HG02973 (cell line): ENCODE data around the gene FAM43A.

ENCODE experiments used
- ATAC-seq: cut with Tn5 transposase; IDR thresholded peaks from one replicate; pipeline ENCODE4 v1.9.1; 2021; ENCODE audit warnings: moderate library complexity; ENCODE audit not compliant: unreplicated experiment

Gene FAM43A

DNA sequence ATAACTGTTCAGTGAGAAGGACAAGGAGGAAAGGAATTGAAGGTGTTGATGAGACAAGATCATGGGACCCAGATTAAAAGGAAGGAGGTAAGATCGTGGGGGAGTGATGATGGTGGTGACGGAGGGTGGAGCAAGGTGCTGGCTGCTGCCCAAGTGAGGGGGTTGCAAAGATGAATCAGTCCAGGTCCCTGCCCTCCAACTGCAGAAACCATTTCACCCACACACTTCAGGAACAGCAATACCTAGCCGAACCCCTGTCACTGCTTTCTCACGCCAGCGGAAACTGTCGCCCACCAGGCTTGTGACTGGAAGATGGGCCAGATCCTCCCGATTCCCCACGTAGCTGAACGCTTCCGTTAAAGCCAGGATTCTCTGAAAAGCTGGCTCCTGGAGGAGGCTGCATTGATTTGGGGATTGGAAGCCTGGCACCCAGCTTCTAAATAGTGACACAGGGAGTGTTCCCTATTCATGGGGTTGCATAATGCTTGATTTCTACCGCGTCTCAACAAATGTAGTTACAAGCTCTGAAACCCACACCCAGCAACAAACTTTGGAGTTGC lies 10.5 kb upstream of the FAM43A start:
- no peak for ATAC-seq

DNA sequence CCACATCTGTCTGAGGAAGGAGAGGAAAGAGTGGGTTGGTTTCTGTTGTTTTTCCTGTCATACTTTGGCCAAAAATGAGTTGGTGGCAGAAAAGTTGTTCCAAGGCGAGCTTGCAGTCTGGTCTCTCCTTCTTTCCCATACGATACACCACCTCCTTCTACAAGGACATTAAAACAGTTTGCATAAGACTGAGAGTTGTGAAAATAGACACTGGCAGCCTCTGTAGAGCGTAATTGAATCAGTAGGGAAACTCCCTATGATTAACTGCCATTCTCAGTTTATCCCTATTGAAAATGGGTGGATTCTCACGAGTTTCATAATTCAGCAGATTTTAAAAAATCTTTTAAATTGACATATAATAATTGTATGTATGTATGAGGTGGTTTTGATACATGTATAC lies 10.0 kb upstream of the FAM43A start:
- no peak for ATAC-seq

GRCh38 chr3:194676471-194676870 lies 9.2 kb upstream of the FAM43A start:
- no peak for ATAC-seq

DNA sequence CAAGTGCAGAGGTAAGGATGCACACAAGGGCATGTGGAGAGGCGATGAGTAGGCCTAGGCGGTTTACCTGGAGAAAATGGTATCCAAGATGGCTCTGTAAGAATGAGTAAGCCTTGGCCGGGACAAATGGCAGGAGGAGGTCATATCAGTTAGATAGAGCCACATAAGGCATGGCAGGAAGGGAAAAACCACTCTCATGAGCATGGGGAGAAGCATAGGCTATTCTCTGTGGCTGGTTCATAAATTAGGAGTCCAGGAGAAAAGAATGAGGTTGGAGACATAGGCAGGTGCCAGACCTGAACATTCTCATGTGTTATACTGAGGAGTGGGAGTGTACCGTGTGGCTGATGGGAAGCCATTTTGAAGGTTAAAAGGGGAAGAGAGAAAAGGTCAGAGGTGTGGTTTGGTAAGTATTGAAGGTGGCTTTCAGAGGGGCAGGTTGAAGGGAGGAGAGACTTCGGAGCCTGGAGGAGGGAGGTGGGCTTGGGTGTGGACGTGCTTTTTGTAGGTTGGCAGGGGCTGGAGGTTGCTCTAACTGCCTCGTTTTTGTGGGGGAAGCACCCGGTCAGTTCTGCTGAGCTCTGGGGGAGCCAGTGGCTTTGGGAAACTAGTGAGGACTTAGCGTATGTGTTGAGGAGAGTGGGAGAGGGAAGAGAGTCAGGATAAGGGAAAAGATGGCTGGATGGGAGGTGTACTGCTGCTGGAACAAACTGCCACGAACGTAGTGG lies 4.6 kb upstream of the FAM43A start:
- ATAC-seq = no peak

- ATAC-seq = no peak
Observed at GRCh38 chr3:194682189-194682693, 3.4 kb upstream of the FAM43A start.

- peak; percentile 43 for ATAC-seq
Observed at GRCh38 chr3:194682694-194683310, 2.9 kb upstream of the FAM43A start.

- no peak for ATAC-seq
Observed at GRCh38 chr3:194683380-194683779, 2.3 kb upstream of the FAM43A start.

DNA sequence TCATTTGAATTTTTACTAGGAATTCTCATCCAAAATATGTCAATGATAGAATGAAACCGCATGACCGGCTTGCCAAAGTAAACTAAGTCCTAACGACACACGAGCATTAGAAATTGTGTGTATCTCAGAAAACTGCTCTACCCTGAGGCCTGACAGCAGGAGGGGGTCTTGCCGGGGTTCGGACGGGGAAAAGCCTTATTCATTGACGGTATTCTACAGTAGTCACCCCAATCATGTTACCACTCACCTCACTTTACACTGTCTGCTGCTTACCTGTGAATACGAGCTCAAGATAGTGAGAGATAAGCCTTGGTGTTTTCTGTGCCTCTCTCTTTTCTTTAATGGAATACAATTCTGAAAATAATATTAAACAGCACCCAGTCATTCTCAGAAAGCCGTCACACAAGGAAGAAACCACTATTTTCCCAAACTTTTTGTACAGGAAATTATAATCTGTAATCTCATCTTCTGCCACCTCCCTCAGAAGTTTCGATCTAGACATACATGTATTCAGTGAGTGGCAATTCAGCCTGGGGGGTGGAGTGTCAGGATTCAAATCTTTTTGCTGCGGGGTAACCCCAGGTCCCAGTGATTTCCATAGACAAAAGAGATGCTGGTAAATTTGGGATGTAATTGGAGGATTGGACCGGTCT lies 492 bp upstream of the FAM43A start:
- ATAC-seq = no peak

GRCh38 chr3:194686414-194686815 lies 732 bp downstream of the FAM43A start:
- ATAC-seq = no peak

- peak; percentile 2 for ATAC-seq
Observed at GRCh38 chr3:194686816-194687637, 1.3 kb downstream of the FAM43A start.

DNA sequence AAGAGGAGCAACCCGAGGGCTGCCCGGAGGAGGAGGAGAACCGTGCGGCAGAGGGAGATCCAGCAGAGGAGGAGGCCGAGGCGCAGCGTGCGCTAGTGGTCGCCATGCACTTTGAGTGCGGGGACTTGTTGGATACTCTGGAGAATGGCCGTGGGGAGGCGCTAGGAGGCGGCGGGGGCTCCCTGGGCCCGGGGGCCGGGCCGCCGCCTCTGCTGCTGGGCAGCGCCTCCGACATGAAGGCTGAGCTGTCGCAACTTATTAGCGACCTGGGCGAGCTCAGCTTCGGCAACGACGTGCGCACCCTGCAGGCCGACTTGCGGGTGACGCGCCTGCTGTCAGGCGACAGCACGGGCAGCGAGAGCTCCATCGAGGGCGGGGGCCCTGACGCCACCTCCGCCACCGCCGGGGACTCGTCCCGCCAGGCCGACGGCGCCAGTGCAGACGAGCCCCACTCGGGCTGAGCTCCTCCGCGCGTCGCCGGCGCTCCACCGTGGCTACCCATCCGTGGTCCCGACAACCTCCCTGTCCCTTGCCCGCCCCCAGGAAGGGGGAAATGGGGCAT lies 2.0 kb downstream of the FAM43A start:
- peak; percentile 44 for ATAC-seq

- ATAC-seq = peak; percentile 25
Observed at GRCh38 chr3:194688200-194688740, 2.6 kb downstream of the FAM43A start.

DNA sequence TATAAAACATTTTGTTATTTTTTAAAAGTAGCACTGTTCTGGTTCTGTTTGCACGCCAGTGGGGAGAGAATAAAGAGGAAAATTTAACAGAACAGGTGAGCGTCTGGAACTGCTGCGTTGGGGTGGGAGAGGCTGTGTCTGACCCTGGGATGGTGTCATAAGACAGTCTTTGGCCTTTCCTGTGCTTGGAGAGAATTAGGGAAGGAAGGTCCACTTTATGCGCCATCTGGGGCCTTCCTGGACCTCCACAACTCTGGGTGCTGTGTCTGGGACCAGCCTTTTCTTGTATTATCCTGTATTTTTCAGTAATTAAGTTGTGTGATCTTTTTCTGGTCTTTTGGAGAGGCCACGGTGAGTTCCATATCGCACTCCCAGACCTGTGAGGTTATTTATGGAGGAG lies 3.3 kb downstream of the FAM43A start:
- no peak for ATAC-seq

- no peak for ATAC-seq
Observed at GRCh38 chr3:194689493-194689944, 3.8 kb downstream of the FAM43A start.

- no peak for ATAC-seq
Observed at GRCh38 chr3:194690501-194691372, 5.1 kb downstream of the FAM43A start.

- peak; percentile 51 for ATAC-seq
Observed at GRCh38 chr3:194691481-194692283, 6.0 kb downstream of the FAM43A start.

DNA sequence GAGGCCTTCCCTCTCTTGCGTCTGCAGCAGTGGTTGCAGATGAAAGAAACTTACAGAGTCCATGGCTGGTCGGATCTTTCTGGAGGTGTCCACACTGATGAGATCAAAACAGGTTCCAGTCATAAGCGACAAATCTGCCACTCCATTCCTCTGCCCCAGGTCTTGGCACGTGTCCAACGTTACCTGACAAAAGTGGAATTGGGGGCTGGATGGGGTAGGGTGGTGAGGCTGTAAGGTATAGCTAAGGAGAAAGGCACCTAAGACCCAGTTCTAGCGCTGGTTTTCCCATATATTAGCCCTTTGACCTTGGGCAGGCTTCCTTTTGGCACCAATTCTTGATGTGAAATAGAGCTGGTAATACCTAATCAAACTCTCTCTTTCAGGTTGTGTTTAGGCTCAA lies 11.0 kb downstream of the FAM43A start:
- ATAC-seq = no peak

GRCh38 chr3:194702545-194702944 lies 16.9 kb downstream of the FAM43A start:
- ATAC-seq = no peak
